Ishikawa (cell line): Measurements from ENCODE around the gene MAGI2.

Experiments
- CEBPB ChIP-seq: IDR thresholded peaks from 2 replicates; pipeline ENCODE4 v1.6.1; 2012
- CREB1 ChIP-seq: IDR thresholded peaks from 2 replicates; pipeline ENCODE4 v1.6.1; 2012; ENCODE audit warnings: low read depth
- EGR1 ChIP-seq: IDR thresholded peaks from 2 replicates; pipeline ENCODE4 v1.6.1; 2012
- EP300 ChIP-seq: IDR thresholded peaks from 2 replicates; pipeline ENCODE4 v1.6.1; 2012; ENCODE audit warnings: borderline replicate concordance
- FOXM1 ChIP-seq: IDR thresholded peaks from 2 replicates; pipeline ENCODE4 v1.6.1; 2012; ENCODE audit warnings: low read depth, borderline replicate concordance
- NFIC ChIP-seq: IDR thresholded peaks from 2 replicates; pipeline ENCODE4 v1.6.1; 2012
- RAD21 ChIP-seq: IDR thresholded peaks from 2 replicates; pipeline ENCODE4 v1.6.1; 2012; ENCODE audit warnings: low read depth
- TAF1 ChIP-seq: IDR thresholded peaks from 2 replicates; pipeline ENCODE4 v1.6.1; 2012; ENCODE audit warnings: low read depth, mild to moderate bottlenecking
- TCF12 ChIP-seq: IDR thresholded peaks from 2 replicates; pipeline ENCODE4 v1.6.1; 2012; ENCODE audit warnings: low read depth
- TEAD4 ChIP-seq: IDR thresholded peaks from 2 replicates; pipeline ENCODE4 v1.6.1; 2012
- YY1 ChIP-seq: IDR thresholded peaks from 2 replicates; pipeline ENCODE4 v1.6.1; 2012; ENCODE audit warnings: low read depth
- ZBTB7A ChIP-seq: IDR thresholded peaks from 2 replicates; pipeline ENCODE4 v1.6.1; 2012; ENCODE audit warnings: low read depth
- TF ChIP-seq, protein P1 (sequence below): IDR thresholded peaks from 2 replicates; pipeline ENCODE4 v1.6.1; 2012
- TF ChIP-seq, protein P2 (sequence below): IDR thresholded peaks from 2 replicates; pipeline ENCODE4 v1.6.1; 2012; ENCODE audit warnings: low read depth, mild to moderate bottlenecking
- TF ChIP-seq, protein P3 (sequence below): IDR thresholded peaks from 2 replicates; pipeline ENCODE4 v1.6.1; 2012

The MAGI2 gene

DNA sequence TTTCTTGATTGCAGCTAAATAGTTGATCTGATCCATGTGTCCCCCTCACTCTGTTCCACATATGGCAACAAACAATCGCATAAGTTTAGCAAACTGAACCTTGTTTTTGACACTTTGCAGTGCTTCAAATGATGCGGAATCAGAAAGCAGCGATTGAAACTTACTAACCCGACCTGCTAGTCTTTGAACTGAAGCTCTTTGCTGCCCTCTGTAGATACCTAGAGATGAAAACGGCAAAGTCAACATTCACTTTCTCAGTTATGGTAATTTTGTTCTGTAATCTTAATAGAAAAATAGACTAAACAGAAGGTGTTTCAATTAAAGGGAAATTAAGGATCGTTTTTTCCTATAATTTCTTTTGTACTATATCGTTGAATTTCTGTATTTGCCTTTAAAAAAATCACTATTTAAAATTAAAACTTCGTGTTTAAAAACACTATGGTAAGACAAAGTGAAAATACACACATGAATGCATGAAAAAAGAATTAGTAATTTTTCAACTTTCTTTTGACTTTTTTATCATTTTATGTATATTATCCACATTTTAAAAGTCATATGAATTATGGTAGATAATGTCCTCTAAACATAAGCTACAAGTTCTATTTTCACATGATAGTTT lies 276.5 kb downstream of the MAGI2 start:
- TF ChIP-seq TAF1 (no peak), RAD21 (peak; percentile 85)

DNA sequence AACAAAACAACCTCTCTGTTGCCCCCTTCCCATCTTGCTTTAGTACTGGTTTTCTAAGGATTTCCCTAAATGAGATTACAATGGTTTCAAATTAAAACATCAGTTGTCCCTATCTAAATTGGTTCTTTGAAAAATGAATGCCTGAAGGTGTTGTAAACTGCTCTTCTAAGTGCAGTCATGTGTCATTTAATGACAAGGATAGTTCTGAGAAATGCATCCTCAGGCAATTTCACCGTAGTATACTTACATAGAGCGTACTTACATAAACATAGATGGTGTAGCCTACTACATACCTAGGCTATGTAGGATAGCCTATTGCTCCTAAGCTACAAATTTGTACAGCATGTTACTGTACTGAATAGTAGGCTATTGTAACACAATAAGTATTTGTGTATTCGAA lies 278.1 kb downstream of the MAGI2 start:
- no peak for TF ChIP-seq FOXM1
- no peak for TF ChIP-seq CREB1
- no peak for TF ChIP-seq EGR1
- TF ChIP-seq, protein P1, sequence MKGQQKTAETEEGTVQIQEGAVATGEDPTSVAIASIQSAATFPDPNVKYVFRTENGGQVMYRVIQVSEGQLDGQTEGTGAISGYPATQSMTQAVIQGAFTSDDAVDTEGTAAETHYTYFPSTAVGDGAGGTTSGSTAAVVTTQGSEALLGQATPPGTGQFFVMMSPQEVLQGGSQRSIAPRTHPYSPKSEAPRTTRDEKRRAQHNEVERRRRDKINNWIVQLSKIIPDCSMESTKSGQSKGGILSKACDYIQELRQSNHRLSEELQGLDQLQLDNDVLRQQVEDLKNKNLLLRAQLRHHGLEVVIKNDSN, result no peak
- TF ChIP-seq TEAD4, result no peak
- TF ChIP-seq CEBPB, result no peak
- TF ChIP-seq EP300, result no peak
- no peak for TF ChIP-seq YY1
- TF ChIP-seq TCF12, result no peak
- TF ChIP-seq NFIC, result no peak

DNA sequence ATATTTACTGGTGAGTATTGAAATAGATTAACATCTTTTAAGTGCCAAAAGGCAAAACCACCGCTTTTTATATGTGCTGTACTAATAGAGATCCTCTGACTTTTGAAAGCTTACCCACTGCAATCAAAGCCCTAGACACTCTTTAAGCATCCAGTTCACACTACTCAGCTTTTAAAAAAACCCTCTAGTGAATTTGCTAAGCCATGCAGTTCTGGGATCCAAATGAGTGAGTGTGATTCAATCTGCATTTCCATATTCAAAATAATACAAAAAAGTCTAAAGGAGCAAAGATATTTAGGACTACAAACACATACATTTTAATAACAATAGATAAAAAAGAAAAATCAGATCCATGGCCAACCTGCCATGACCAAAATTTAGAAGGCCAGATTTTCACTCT lies 288.2 kb downstream of the MAGI2 start:
- no peak for TF ChIP-seq CREB1
- no peak for TF ChIP-seq NFIC
- no peak for TF ChIP-seq YY1
- TF ChIP-seq, protein P1, result no peak
- no peak for TF ChIP-seq TCF12

DNA sequence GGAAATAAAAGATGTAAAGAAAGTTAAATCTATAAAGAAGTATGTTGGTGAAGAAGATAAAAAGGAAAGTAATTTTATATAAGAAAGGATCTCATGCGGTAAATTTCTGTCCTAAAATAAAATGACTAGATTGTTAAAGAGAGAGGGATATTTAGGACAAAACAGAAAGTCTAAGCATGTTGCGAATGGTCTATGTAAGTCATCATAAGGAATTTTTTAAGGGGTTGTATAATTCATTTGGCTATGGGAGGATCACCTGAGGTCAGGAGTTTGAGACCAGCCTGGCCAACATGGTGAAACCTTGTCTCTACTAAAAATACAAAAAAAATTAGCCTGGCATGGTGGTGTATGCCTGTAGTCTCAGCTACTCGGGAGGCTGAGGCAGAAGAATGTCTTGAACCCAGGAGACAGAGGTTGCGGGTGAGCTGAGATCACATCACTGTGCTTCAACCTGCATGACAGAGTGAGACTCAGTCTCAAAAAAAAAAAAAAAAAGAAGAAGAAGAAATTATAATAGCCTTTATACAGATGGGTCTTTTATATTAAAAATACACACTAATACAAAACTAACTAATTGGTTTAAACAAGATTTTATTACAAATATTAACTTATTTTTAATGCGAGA lies 294.3 kb downstream of the MAGI2 start:
- TF ChIP-seq CREB1 (no peak), EP300 (no peak), EGR1 (no peak), YY1 (no peak), NFIC (no peak)
- TF ChIP-seq, protein P2, sequence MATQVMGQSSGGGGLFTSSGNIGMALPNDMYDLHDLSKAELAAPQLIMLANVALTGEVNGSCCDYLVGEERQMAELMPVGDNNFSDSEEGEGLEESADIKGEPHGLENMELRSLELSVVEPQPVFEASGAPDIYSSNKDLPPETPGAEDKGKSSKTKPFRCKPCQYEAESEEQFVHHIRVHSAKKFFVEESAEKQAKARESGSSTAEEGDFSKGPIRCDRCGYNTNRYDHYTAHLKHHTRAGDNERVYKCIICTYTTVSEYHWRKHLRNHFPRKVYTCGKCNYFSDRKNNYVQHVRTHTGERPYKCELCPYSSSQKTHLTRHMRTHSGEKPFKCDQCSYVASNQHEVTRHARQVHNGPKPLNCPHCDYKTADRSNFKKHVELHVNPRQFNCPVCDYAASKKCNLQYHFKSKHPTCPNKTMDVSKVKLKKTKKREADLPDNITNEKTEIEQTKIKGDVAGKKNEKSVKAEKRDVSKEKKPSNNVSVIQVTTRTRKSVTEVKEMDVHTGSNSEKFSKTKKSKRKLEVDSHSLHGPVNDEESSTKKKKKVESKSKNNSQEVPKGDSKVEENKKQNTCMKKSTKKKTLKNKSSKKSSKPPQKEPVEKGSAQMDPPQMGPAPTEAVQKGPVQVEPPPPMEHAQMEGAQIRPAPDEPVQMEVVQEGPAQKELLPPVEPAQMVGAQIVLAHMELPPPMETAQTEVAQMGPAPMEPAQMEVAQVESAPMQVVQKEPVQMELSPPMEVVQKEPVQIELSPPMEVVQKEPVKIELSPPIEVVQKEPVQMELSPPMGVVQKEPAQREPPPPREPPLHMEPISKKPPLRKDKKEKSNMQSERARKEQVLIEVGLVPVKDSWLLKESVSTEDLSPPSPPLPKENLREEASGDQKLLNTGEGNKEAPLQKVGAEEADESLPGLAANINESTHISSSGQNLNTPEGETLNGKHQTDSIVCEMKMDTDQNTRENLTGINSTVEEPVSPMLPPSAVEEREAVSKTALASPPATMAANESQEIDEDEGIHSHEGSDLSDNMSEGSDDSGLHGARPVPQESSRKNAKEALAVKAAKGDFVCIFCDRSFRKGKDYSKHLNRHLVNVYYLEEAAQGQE, result no peak
- TF ChIP-seq, protein P1, result no peak; the same call in 1 of the 2 replicates

DNA sequence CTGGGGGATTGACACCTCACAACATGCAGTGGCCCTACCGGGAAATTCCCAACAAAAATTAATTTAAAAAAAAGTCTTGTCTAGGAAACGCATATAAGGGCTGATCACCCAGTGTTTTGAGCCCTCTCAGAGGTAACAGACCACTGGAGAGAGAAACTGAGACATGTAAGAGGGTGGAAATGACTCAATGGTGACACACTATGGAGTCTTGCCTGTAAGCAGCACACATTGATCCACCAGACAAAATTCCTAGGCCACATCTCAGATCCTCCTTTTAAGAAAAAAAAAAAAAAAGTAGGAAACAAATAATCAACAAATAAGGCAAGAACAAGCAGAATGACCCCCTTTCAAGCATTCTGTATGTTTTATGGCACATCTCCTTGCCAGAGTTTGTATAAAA lies 296.2 kb downstream of the MAGI2 start:
- no peak for TF ChIP-seq CREB1
- TF ChIP-seq TCF12, result no peak
- TF ChIP-seq NFIC, result no peak
- TF ChIP-seq RAD21, result no peak
- TF ChIP-seq, protein P1, result no peak
- TF ChIP-seq FOXM1, result no peak
- no peak for TF ChIP-seq ZBTB7A
- TF ChIP-seq EGR1, result no peak
- no peak for TF ChIP-seq EP300
- TF ChIP-seq, protein P2, result no peak
- no peak for TF ChIP-seq YY1
- no peak for TF ChIP-seq TEAD4
- TF ChIP-seq, protein P3, sequence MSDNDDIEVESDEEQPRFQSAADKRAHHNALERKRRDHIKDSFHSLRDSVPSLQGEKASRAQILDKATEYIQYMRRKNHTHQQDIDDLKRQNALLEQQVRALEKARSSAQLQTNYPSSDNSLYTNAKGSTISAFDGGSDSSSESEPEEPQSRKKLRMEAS, result no peak
- TF ChIP-seq CEBPB, result no peak
- TF ChIP-seq TAF1, result no peak

DNA sequence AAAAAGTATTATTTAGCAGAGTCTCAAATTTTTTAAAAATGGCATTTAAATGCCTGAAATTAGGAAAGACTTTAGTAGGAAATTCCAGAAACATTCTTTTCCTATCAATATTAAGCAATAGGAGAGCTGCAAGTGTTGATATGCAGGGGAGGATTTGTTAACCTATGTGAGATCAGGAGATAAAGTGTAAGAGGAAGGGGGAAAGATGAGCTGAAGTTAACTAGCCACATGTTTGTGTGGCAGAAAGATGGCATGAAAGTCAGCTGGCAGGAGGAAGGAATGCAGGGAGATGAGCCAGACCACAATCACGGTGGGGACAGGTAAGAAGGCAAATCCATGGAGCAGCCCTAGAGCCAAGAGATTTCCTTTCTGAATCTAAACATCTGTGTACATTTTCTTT lies 303.6 kb downstream of the MAGI2 start:
- TF ChIP-seq NFIC, result no peak
- TF ChIP-seq, protein P3, result no peak
- TF ChIP-seq, protein P2, result no peak
- TF ChIP-seq TEAD4, result no peak
- TF ChIP-seq CEBPB, result no peak
- TF ChIP-seq ZBTB7A, result no peak
- TF ChIP-seq YY1, result no peak
- TF ChIP-seq EP300, result no peak
- no peak for TF ChIP-seq TAF1
- TF ChIP-seq, protein P1, result no peak
- TF ChIP-seq CREB1, result no peak
- TF ChIP-seq TCF12, result no peak
- TF ChIP-seq FOXM1, result no peak
